ENCODE results near the gene GULP1. TPM values are rescaled to one million over a fixed set of nuclear protein-coding genes. Genes with fewer than 3 reads are reported as not detected.

Gene GULP1, protein sequence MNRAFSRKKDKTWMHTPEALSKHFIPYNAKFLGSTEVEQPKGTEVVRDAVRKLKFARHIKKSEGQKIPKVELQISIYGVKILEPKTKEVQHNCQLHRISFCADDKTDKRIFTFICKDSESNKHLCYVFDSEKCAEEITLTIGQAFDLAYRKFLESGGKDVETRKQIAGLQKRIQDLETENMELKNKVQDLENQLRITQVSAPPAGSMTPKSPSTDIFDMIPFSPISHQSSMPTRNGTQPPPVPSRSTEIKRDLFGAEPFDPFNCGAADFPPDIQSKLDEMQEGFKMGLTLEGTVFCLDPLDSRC
- total RNA-seq (10 to 100 TPM in 3 of 4 donors, 1 to 10 TPM in 1; 9.3 to 15.9 (median 13.5) TPM), polyA plus RNA-seq (10 to 100 TPM in 1 of 3 donors, 1 to 10 TPM in 2; 5.6 to 18.0 (median 10.0) TPM)
- long read RNA-seq, donor 1, partial matches to known transcripts = 1 of 12 reads
- long read RNA-seq, donor 1, other reads (novel, unspliced or antisense) = 11 of 12 reads
- long read RNA-seq, donor 2, partial matches to known transcripts = 0 of 18 reads
- long read RNA-seq, donor 2, other reads (novel, unspliced or antisense) = 13 of 18 reads

DNA sequence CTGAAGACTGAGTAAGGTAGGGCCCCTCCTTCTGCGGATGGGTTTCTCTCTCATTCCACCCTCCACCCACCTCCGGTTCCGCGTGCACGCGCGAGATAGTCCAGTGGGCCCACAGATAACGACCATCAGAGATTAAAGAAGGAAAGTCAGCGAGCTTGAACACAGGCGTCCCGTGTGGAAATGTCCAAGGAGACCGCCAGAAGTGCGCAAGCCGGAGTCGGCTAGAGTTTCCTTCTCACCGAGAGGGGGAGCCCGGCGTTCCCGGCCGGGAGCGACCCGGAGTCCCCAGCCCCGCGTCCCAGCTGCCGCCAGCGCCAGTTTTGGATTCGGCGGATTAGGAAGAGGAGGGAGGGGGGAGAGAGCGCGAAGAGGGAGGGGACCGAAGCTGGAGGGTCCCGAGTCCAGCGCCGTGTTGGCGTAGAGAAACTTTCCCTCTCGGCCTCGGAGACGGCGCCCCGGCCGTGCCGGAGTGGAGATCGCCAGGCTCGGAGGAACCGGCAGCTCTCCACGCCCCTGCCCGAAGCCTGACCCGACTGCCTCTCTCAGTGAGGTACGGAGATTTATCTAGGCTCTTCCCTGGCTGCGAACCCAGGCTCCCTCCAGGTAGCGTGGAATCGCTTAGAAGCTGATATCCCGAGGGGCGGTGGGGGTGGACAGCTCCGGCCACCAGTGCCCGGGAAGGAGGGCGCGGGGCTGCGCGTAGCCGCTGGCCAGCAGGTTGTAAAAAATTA, at the start of gene GULP1:
Gene GULP1, plus strand, starts transcription at position 258 of the 731 bp plus-strand sequence. CDS start 185,829 bp downstream, outside the sequence.
- intact Hi-C loops (cut with DNase I) = loop anchor here (5.0 kb wide), 3 partner anchors 41 to 86 kb away; no protein-coding TSS in a partner anchor
- no peaks in the 10 kb centered on the region for H3K9me3 ChIP-seq
- H3K36me3 ChIP-seq (ENCODE audit: insufficient read depth in 1 of 2, low read depth in 1 of 2) = no peaks in the 10 kb centered on the region
- peak within 1 kb of the TSS; percentile 94 for H3K4me3 ChIP-seq
- H3K27ac ChIP-seq = peak within 1 kb of the TSS; percentile 88
- TF ChIP-seq, protein P1, sequence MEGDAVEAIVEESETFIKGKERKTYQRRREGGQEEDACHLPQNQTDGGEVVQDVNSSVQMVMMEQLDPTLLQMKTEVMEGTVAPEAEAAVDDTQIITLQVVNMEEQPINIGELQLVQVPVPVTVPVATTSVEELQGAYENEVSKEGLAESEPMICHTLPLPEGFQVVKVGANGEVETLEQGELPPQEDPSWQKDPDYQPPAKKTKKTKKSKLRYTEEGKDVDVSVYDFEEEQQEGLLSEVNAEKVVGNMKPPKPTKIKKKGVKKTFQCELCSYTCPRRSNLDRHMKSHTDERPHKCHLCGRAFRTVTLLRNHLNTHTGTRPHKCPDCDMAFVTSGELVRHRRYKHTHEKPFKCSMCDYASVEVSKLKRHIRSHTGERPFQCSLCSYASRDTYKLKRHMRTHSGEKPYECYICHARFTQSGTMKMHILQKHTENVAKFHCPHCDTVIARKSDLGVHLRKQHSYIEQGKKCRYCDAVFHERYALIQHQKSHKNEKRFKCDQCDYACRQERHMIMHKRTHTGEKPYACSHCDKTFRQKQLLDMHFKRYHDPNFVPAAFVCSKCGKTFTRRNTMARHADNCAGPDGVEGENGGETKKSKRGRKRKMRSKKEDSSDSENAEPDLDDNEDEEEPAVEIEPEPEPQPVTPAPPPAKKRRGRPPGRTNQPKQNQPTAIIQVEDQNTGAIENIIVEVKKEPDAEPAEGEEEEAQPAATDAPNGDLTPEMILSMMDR (IDR thresholded peaks at IDR 0.05) = peak; percentile 67
- 0 to 1% (median 1%) methylated on average over 49 to 61 of the region's 61 CpGs for WGBS, 3 donors
- ATAC-seq (peak; percentile 83 to 89 (median 88)), DNase-seq (peak; percentile 81 to 89)
- H3K4me1 ChIP-seq = peaks cover 19% of the 10 kb centered on the region
- H3K27me3 ChIP-seq (ENCODE audit: insufficient read depth in 3 of 3, low read length in 2 of 3) = no peaks in the 10 kb centered on the region

DNA sequence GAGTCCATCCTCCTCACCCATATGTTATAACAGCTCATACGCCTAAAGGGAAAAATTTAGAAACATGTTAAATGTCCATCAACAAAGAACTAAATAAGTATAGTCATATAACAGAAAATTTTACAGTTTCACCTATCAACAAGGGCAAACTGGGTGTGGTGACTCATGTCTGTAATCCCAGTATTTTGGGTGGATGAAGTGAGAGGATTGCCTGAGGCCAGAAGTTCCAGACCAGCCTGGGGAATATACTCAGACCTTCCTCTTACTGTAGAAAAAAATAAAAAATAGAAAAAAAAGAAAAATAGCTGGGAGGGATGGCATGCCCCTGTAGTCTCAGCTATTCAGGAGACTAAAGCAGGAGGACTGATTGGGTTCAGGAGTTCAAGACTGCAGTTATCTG, 48.3 kb upstream of the GULP1 start:
- WGBS, 3 donors = 97% methylated on average over 1 of the region's 1 CpG

GRCh38 chr2:188244383-188244782, 47.3 kb upstream of the GULP1 start:
- ATAC-seq (no peak), DNase-seq (no peak)
- TF ChIP-seq, protein P1 (IDR thresholded peaks at IDR 0.05) = no peak
- H3K4me3 ChIP-seq = no peak overlapping the region
- intact Hi-C loops (cut with DNase I) = no loop called here
- no peaks in the 10 kb centered on the region for H3K4me1 ChIP-seq
- no peaks in the 10 kb centered on the region for H3K9me3 ChIP-seq
- H3K36me3 ChIP-seq (ENCODE audit: insufficient read depth in 1 of 2, low read depth in 1 of 2) = no peaks in the 10 kb centered on the region
- 73 to 86% (median 81%) methylated on average over 3 of the region's 3 CpGs for WGBS, 3 donors
- no peak overlapping the region for H3K27ac ChIP-seq
- no peaks in the 10 kb centered on the region for H3K27me3 ChIP-seq (ENCODE audit: insufficient read depth in 3 of 3, low read length in 2 of 3)

More for the DNA sequence above, 48.3 kb upstream of the GULP1 start:
- TF ChIP-seq, protein P1 (IDR thresholded peaks at IDR 0.05) = no peak
- Histone ChIP-seq H3K36me3 (ENCODE audit: insufficient read depth in 1 of 2, low read depth in 1 of 2) (no peaks in the 10 kb centered on the region), H3K9me3 (no peaks in the 10 kb centered on the region), H3K27me3 (ENCODE audit: insufficient read depth in 3 of 3, low read length in 2 of 3) (no peaks in the 10 kb centered on the region), H3K4me3 (no peak overlapping the region), H3K4me1 (no peaks in the 10 kb centered on the region), H3K27ac (no peak overlapping the region)
- no peak for DNase-seq
- intact Hi-C loops (cut with DNase I) = no loop called here
- no peak for ATAC-seq

DNA sequence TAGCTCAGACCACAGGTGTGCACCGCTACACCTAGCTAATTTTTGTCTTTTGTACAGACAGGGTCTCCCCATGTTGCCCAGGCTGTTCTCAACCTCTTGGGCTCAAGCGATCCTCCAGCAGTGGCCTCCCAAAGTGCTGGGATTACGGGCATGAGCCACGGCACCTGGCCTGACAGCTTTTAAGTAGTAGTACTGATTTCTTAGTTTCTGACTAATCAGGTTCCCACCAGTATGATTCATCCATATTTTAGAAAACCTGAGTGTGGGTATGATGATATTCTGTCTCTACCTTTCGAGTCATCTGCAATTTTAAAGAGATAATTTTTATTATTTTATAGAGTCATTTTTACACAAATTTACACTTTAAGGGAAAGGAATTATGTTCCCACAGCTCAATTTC, 46.4 kb upstream of the GULP1 start:
- Histone ChIP-seq H3K36me3 (ENCODE audit: insufficient read depth in 1 of 2, low read depth in 1 of 2) (no peaks in the 10 kb centered on the region), H3K9me3 (no peaks in the 10 kb centered on the region), H3K4me3 (no peak overlapping the region), H3K4me1 (no peaks in the 10 kb centered on the region), H3K27ac (no peak overlapping the region), H3K27me3 (ENCODE audit: insufficient read depth in 3 of 3, low read length in 2 of 3) (no peaks in the 10 kb centered on the region)
- DNase-seq = no peak
- TF ChIP-seq, protein P1 (IDR thresholded peaks at IDR 0.05) = no peak
- intact Hi-C loops (cut with DNase I) = no loop called here
- 89 to 93% (median 91%) methylated on average over 5 of the region's 5 CpGs for WGBS, 3 donors
- ATAC-seq = no peak

Measured in psoas muscle (tissue), 8 donors.